Esophagus squamous epithelium (tissue), 4 donors: ENCODE data around the gene CXXC1.

Source experiments
- CTCF ChIP-seq, 6 experiments: fragments of 450-650 bp in 4 of 6; fragments of 200-600 bp in 2 of 6; sonication (generic) in 2 of 6; IDR thresholded peaks; one replicate each; pipeline ENCODE4 v1.5.1; 2016 to 2019; ENCODE audit warnings: antibody characterized with exemption in 6 of 6, mild to moderate bottlenecking in 4 of 6, moderate library complexity in 4 of 6
- POLR2A ChIP-seq, 4 donors: fragments of 450-650 bp; IDR thresholded peaks; one replicate each; pipeline ENCODE4 v1.6.1; 2017; ENCODE audit warnings: antibody characterized with exemption in 4 of 4, mild to moderate bottlenecking in 4 of 4, moderate library complexity in 3 of 4

- TF ChIP-seq CTCF (IDR thresholded peaks at IDR 0.05) (no peak), POLR2A (IDR thresholded peaks at IDR 0.05) (peak in 1 of 4 donors; percentile 28)
These were observed 983 bp downstream of the CXXC1 start for GRCh38 chr18:50286391-50287027.
